Measurements from ENCODE around the gene HEXIM2. TPM values are rescaled to one million over a fixed set of nuclear protein-coding genes. Genes with fewer than 3 reads are reported as not detected.
A peak's percentile ranks its signal among the peaks of the same experiment; 100 is the strongest.

The HEXIM2 gene, protein sequence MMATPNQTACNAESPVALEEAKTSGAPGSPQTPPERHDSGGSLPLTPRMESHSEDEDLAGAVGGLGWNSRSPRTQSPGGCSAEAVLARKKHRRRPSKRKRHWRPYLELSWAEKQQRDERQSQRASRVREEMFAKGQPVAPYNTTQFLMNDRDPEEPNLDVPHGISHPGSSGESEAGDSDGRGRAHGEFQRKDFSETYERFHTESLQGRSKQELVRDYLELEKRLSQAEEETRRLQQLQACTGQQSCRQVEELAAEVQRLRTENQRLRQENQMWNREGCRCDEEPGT
- total RNA-seq (2021; ENCODE audit: unreplicated experiment) (4.5 TPM), Bru-seq, nascent RNA (percentile 35 among the genes with signal in this experiment), BruChase-seq, experiment 1, labeled RNA remaining after a 2-hour chase (percentile 34 among the genes with signal in this experiment), BruChase-seq, experiment 2, labeled RNA remaining after a 6-hour chase (percentile 32 among the genes with signal in this experiment)
- polyA plus RNA-seq (2012; ENCODE audit: insufficient read length): 10.5 TPM
- long read RNA-seq, partial matches to known transcripts: 0 of 6 reads
- long read RNA-seq, other reads (novel, unspliced or antisense): 1 of 6 reads

DNA sequence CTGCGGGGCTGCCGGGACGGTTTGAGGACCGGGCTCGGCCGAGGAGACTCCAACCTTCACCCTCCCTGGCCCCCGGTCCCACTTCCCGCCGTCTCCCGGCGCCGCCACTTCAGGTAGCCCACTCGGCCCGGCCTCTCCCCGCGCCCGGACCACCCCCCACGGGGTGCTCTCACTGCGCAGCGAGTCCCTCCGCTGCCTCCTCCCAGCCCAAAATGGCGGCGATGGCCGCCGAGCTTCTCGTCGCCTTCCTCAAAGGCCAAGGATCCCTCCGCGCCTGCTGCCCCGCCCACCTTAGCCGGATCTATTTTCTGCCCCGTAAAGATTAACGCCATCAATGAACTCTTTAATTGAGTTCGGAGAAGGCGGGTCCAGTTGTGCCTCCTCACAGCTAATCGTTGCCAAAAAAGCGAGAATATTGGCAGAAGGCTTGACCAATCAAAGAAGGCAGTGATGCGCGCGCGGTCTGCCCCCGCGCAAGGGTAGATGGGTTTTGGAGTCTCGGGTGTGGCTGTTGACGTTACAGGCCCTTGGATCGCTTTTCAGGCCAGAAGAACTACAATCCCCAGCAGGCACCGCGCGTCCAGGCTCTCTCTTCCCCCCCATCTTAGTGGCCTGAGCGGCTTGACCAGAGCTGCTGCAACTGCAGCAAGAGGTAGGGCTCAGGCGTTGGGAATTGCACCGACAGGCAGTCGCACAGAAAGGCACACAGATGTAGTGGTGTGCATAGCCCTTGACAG is at the start of gene HEXIM2:
Gene HEXIM2, plus strand, starts transcription at position 588 of the 737 bp plus-strand sequence. CDS start 919 bp downstream, outside the sequence.
- peaks cover 8% of the 10 kb centered on the region; the same call in 1 of the 2 replicates for H3K36me3 ChIP-seq (ENCODE audit: control insufficient read depth, insufficient read depth, low read length)
- in situ Hi-C loops (cut with HindIII; ENCODE audit: low pct_unique_long_range_greater_than_20kb, low sequenced_read_pairs): no loop called here
- peak; percentile 95 for DNase-seq (ENCODE audit: low read depth, low spot score)
- H3K9me3 ChIP-seq (ENCODE audit: control insufficient read depth, insufficient read depth, low read depth, low read length): no peaks in the 10 kb centered on the region
- no TSS peak for BruUV-seq (replicated peaks)
- no peaks in the 10 kb centered on the region for H3K27me3 ChIP-seq (ENCODE audit: control insufficient read depth, insufficient read depth, low read length)
- intact Hi-C loops (cut with micrococcal nuclease; ENCODE audit: unreplicated experiment): no loop called here
- ChIA-PET POLR2A (interaction anchor here (1.4 to 2.0 kb wide), 2 partner anchors 10 to 11 kb away, joined by 9 to 10 read pairs; no protein-coding TSS in a partner anchor), CTCF (interaction anchor here (0.7 to 1.4 kb wide), 3 partner anchors 26 to 37 kb away, joined by 3 to 6 read pairs (median 3); partner anchors contain the start of gene ACBD4)
- H3K4me1 ChIP-seq (ENCODE audit: control insufficient read depth, insufficient read depth, low read length): peaks cover 24% of the 10 kb centered on the region
- H3K4me3 ChIP-seq (ENCODE audit: low read depth in 2 of 2, low read length in 2 of 2): peak within 1 kb of the TSS; percentile 70 to 73
- peak within 1 kb of the TSS; percentile 97 for H3K27ac ChIP-seq (ENCODE audit: low read length)
- ATAC-seq: peak; percentile 97
- TF ChIP-seq, protein P1, sequence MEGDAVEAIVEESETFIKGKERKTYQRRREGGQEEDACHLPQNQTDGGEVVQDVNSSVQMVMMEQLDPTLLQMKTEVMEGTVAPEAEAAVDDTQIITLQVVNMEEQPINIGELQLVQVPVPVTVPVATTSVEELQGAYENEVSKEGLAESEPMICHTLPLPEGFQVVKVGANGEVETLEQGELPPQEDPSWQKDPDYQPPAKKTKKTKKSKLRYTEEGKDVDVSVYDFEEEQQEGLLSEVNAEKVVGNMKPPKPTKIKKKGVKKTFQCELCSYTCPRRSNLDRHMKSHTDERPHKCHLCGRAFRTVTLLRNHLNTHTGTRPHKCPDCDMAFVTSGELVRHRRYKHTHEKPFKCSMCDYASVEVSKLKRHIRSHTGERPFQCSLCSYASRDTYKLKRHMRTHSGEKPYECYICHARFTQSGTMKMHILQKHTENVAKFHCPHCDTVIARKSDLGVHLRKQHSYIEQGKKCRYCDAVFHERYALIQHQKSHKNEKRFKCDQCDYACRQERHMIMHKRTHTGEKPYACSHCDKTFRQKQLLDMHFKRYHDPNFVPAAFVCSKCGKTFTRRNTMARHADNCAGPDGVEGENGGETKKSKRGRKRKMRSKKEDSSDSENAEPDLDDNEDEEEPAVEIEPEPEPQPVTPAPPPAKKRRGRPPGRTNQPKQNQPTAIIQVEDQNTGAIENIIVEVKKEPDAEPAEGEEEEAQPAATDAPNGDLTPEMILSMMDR (IDR thresholded peaks at IDR 0.05): no peak
- TF ChIP-seq, protein P2, sequence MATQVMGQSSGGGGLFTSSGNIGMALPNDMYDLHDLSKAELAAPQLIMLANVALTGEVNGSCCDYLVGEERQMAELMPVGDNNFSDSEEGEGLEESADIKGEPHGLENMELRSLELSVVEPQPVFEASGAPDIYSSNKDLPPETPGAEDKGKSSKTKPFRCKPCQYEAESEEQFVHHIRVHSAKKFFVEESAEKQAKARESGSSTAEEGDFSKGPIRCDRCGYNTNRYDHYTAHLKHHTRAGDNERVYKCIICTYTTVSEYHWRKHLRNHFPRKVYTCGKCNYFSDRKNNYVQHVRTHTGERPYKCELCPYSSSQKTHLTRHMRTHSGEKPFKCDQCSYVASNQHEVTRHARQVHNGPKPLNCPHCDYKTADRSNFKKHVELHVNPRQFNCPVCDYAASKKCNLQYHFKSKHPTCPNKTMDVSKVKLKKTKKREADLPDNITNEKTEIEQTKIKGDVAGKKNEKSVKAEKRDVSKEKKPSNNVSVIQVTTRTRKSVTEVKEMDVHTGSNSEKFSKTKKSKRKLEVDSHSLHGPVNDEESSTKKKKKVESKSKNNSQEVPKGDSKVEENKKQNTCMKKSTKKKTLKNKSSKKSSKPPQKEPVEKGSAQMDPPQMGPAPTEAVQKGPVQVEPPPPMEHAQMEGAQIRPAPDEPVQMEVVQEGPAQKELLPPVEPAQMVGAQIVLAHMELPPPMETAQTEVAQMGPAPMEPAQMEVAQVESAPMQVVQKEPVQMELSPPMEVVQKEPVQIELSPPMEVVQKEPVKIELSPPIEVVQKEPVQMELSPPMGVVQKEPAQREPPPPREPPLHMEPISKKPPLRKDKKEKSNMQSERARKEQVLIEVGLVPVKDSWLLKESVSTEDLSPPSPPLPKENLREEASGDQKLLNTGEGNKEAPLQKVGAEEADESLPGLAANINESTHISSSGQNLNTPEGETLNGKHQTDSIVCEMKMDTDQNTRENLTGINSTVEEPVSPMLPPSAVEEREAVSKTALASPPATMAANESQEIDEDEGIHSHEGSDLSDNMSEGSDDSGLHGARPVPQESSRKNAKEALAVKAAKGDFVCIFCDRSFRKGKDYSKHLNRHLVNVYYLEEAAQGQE (IDR thresholded peaks at IDR 0.05; ENCODE audit: insufficient read depth in 1 of 2, low read depth in 2 of 2, low read length in 1 of 2): no peak
- peak; percentile 79 for TF ChIP-seq POLR2AphosphoS5 (IDR thresholded peaks at IDR 0.05; ENCODE audit: low read depth, low read length)
- TF ChIP-seq TCF7L2 (IDR thresholded peaks at IDR 0.05; ENCODE audit: low read depth, low read length): peak; percentile 93
- TF ChIP-seq SIN3A (IDR thresholded peaks at IDR 0.05; ENCODE audit: borderline replicate concordance, insufficient read depth, low read depth, low read length): no peak

DNA sequence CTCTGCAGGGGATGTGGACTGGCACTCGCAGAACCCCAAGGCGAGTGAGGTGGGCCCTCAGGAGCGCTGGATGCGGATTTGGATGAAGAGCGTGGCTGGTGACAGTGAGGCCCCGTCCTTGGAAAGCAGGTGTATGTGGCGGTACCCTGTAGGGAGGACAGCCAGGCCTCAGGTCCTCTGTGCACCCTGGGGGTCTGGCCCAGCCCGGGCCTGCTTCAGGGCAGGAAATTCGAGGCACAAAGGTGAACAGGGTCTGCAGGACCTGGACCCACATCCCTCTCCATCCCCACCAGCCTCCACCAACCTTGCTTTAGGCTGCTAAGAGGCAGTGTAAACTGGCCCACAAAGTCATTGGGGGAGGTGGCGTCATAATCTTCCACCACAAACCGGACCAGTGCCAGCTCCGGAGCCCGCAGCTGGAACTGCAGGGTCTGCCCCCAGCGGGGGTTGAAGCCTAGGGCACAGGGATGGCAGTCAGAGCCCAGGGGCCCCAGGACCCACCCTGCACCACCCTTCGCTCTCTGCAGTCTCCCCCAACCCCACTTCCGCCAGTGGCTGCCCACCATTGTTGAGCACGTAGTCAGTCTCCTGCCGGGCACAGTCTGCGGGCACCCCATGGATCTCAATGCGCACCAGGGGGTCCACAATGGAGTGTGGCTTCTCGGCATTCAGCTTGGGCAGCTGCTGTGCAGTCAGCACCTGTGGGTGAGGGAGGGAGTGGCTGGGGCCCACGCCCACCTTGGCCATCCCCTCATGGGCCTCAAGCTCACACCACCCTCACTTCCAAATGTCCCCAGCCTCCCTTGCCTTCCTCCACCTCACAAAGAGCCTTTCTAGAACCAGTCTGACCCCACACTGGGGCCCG is 48.9 kb upstream of the HEXIM2 start:
- intact Hi-C loops (cut with micrococcal nuclease; ENCODE audit: unreplicated experiment): no loop called here
- ChIA-PET POLR2A (no interaction called here), CTCF (interaction anchor here (0.5 kb wide), 1 partner anchor 23 kb away, joined by 3 read pairs; the partner anchor contains the start of gene ACBD4)
- ATAC-seq: no peak
- TF ChIP-seq SIN3A (IDR thresholded peaks at IDR 0.05; ENCODE audit: borderline replicate concordance, insufficient read depth, low read depth, low read length): no peak
- TF ChIP-seq, protein P2 (IDR thresholded peaks at IDR 0.05; ENCODE audit: insufficient read depth in 1 of 2, low read depth in 2 of 2, low read length in 1 of 2): no peak
- TF ChIP-seq, protein P1 (IDR thresholded peaks at IDR 0.05): no peak
- TF ChIP-seq POLR2AphosphoS5 (IDR thresholded peaks at IDR 0.05; ENCODE audit: low read depth, low read length): no peak
- no peak for TF ChIP-seq TCF7L2 (IDR thresholded peaks at IDR 0.05; ENCODE audit: low read depth, low read length)
- no TSS peak for BruUV-seq (replicated peaks)
- H3K4me1 ChIP-seq (ENCODE audit: control insufficient read depth, insufficient read depth, low read length): peaks cover 13% of the 10 kb centered on the region
- no peaks in the 10 kb centered on the region for H3K27me3 ChIP-seq (ENCODE audit: control insufficient read depth, insufficient read depth, low read length)
- no peak for DNase-seq (ENCODE audit: low read depth, low spot score)
- H3K4me3 ChIP-seq (ENCODE audit: low read depth in 2 of 2, low read length in 2 of 2): no peak overlapping the region
- in situ Hi-C loops (cut with HindIII; ENCODE audit: low pct_unique_long_range_greater_than_20kb, low sequenced_read_pairs): no loop called here
- H3K9me3 ChIP-seq (ENCODE audit: control insufficient read depth, insufficient read depth, low read depth, low read length): no peaks in the 10 kb centered on the region
- H3K27ac ChIP-seq (ENCODE audit: low read length): no peak overlapping the region
- H3K36me3 ChIP-seq (ENCODE audit: control insufficient read depth, insufficient read depth, low read length): no peaks in the 10 kb centered on the region
